Nephron progenitor cell (in vitro differentiated cells): ENCODE results near the gene CCER1.

Source experiments
- DNase-seq: peaks from one replicate; pipeline ENCODE4 v3.0.0; 2021
- H3K27ac Mint-ChIP-seq: 2 replicates; pipeline ENCODE4 v1.8.0; 2021; ENCODE audit warnings: mild to moderate bottlenecking, moderate library complexity, mixed read lengths
- H3K27me3 Mint-ChIP-seq: 2 replicates; pipeline ENCODE4 v1.8.0; 2021; ENCODE audit warnings: mild to moderate bottlenecking, low read depth, mixed read lengths; ENCODE audit not compliant: poor library complexity
- H3K36me3 Mint-ChIP-seq: 2 replicates; pipeline ENCODE4 v1.8.0; 2021; ENCODE audit warnings: low read depth, mixed read lengths
- H3K4me1 Mint-ChIP-seq: 2 replicates; pipeline ENCODE4 v1.8.0; 2021; ENCODE audit warnings: mixed read lengths
- H3K4me3 Mint-ChIP-seq: 2 replicates; pipeline ENCODE4 v1.8.0; 2021; ENCODE audit warnings: mild to moderate bottlenecking, moderate library complexity, mixed read lengths
- H3K9me3 Mint-ChIP-seq: 2 replicates; pipeline ENCODE4 v1.8.0; 2021; ENCODE audit warnings: mild to moderate bottlenecking, moderate library complexity, mixed read lengths
- CTCF ChIP-seq: fragments of 200-600 bp; sonication (generic); IDR thresholded peaks from 2 replicates; pipeline ENCODE4 v1.5.0; 2021; ENCODE audit warnings: antibody characterized with exemption

CCER1 gene

GRCh38 chr12:90936230-90937005 lies 18.6 kb downstream of the CCER1 start:
- DNase-seq: no peak
- H3K27me3 Mint-ChIP-seq: peaks cover 3% of the 10 kb centered on the region
- no peak overlapping the region for H3K4me3 Mint-ChIP-seq
- H3K4me1 Mint-ChIP-seq: no peaks in the 10 kb centered on the region
- no peak overlapping the region for H3K27ac Mint-ChIP-seq
- no peak for TF ChIP-seq CTCF
- H3K9me3 Mint-ChIP-seq: peaks cover 21% of the 10 kb centered on the region
- H3K36me3 Mint-ChIP-seq: peaks cover 12% of the 10 kb centered on the region

- no peak for DNase-seq
- Mint-ChIP-seq H3K4me1 (peaks cover 9% of the 10 kb centered on the region), H3K36me3 (peaks cover 29% of the 10 kb centered on the region), H3K27me3 (peaks cover 5% of the 10 kb centered on the region), H3K27ac (no peak overlapping the region), H3K9me3 (peaks cover 44% of the 10 kb centered on the region), H3K4me3 (no peak overlapping the region)
- no peak for TF ChIP-seq CTCF
These were observed 29.4 kb downstream of the CCER1 start for GRCh38 chr12:90925562-90925961.

- Mint-ChIP-seq H3K4me3 (no peak overlapping the region), H3K27ac (no peak overlapping the region), H3K4me1 (peaks cover 9% of the 10 kb centered on the region), H3K27me3 (peaks cover 5% of the 10 kb centered on the region), H3K36me3 (peaks cover 23% of the 10 kb centered on the region), H3K9me3 (peaks cover 33% of the 10 kb centered on the region)
- DNase-seq: no peak
- TF ChIP-seq CTCF: no peak
These were observed 30.6 kb downstream of the CCER1 start for GRCh38 chr12:90924406-90924805.

GRCh38 chr12:90922145-90922627 lies 32.8 kb downstream of the CCER1 start:
- Mint-ChIP-seq H3K27me3 (peaks cover 7% of the 10 kb centered on the region), H3K27ac (no peak overlapping the region), H3K4me3 (no peak overlapping the region), H3K9me3 (peaks cover 13% of the 10 kb centered on the region), H3K36me3 (peaks cover 8% of the 10 kb centered on the region), H3K4me1 (peaks cover 9% of the 10 kb centered on the region)
- TF ChIP-seq CTCF: no peak
- DNase-seq: no peak

GRCh38 chr12:90921536-90921935 lies 33.4 kb downstream of the CCER1 start:
- TF ChIP-seq CTCF: no peak
- peaks cover 7% of the 10 kb centered on the region for H3K9me3 Mint-ChIP-seq
- peaks cover 3% of the 10 kb centered on the region for H3K36me3 Mint-ChIP-seq
- peaks cover 9% of the 10 kb centered on the region for H3K4me1 Mint-ChIP-seq
- no peak overlapping the region for H3K27ac Mint-ChIP-seq
- peaks cover 7% of the 10 kb centered on the region for H3K27me3 Mint-ChIP-seq
- no peak overlapping the region for H3K4me3 Mint-ChIP-seq
- no peak for DNase-seq

GRCh38 chr12:90920222-90920621 lies 34.8 kb downstream of the CCER1 start:
- H3K27me3 Mint-ChIP-seq: peaks cover 7% of the 10 kb centered on the region
- no peak for DNase-seq
- H3K36me3 Mint-ChIP-seq: no peaks in the 10 kb centered on the region
- no peak overlapping the region for H3K27ac Mint-ChIP-seq
- H3K4me1 Mint-ChIP-seq: peaks cover 4% of the 10 kb centered on the region
- TF ChIP-seq CTCF: no peak
- H3K4me3 Mint-ChIP-seq: no peak overlapping the region
- H3K9me3 Mint-ChIP-seq: no peaks in the 10 kb centered on the region
